ENCODE results near the gene HOXA6.

The HOXA6 gene

GRCh38 chr7:27179503-27180430 lies 32.2 kb upstream of the HOXA6 start:
- Mint-ChIP-seq H3K9me3 (no peaks in the 10 kb centered on the region), H3K4me1 (ENCODE audit: low read depth) (peaks cover 6% of the 10 kb centered on the region), H3K36me3 (ENCODE audit: low read depth) (peaks cover 2% of the 10 kb centered on the region), H3K27ac (no peak overlapping the region), H3K27me3 (ENCODE audit: low read depth) (peaks cover 65% of the 10 kb centered on the region), H3K4me3 (no peak overlapping the region)

- peaks cover 5% of the 10 kb centered on the region for H3K4me1 Mint-ChIP-seq (ENCODE audit: low read depth)
- peaks cover 64% of the 10 kb centered on the region for H3K27me3 Mint-ChIP-seq (ENCODE audit: low read depth)
- H3K27ac Mint-ChIP-seq, result no peak overlapping the region
- H3K36me3 Mint-ChIP-seq (ENCODE audit: low read depth), result no peaks in the 10 kb centered on the region
- no peaks in the 10 kb centered on the region for H3K9me3 Mint-ChIP-seq
- H3K4me3 Mint-ChIP-seq, result no peak overlapping the region
Observed at GRCh38 chr7:27179030-27179429, 31.5 kb upstream of the HOXA6 start.

- Mint-ChIP-seq H3K27ac (no peak overlapping the region), H3K9me3 (no peaks in the 10 kb centered on the region), H3K36me3 (ENCODE audit: low read depth) (no peaks in the 10 kb centered on the region), H3K4me1 (ENCODE audit: low read depth) (peaks cover 5% of the 10 kb centered on the region), H3K4me3 (no peak overlapping the region), H3K27me3 (ENCODE audit: low read depth) (peaks cover 59% of the 10 kb centered on the region)
Observed at GRCh38 chr7:27178366-27178765, 30.8 kb upstream of the HOXA6 start.

DNA sequence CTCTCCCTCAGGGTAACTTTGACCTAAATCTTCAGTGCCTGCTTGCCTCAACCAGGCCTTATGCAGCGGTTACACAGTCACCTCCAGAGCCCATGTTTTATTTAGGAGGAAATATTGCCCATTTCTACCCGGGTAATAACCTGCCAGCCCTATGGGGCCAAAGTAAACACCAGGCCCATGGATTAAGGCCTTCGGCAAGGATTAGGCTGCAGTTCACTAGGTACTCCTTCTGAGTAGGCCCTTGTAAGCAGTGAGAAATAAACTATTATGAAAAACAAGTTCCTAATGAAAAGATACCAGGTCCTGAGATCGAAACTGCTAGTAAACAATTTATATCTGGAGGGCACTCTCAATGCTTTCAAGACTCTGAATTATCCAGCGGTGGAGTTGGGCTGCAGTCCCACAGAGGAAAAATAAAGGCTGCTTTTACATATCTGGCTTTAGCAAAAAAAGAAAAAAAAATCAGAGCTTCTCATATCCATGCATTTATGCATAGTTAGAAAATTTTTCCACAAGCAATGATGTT lies 30.3 kb upstream of the HOXA6 start:
- H3K9me3 Mint-ChIP-seq, result no peaks in the 10 kb centered on the region
- H3K4me3 Mint-ChIP-seq, result no peak overlapping the region
- no peak overlapping the region for H3K27ac Mint-ChIP-seq
- H3K27me3 Mint-ChIP-seq (ENCODE audit: low read depth), result peaks cover 56% of the 10 kb centered on the region
- no peaks in the 10 kb centered on the region for H3K36me3 Mint-ChIP-seq (ENCODE audit: low read depth)
- H3K4me1 Mint-ChIP-seq (ENCODE audit: low read depth), result peaks cover 5% of the 10 kb centered on the region

- Mint-ChIP-seq H3K27ac (no peak overlapping the region), H3K4me1 (ENCODE audit: low read depth) (peaks cover 5% of the 10 kb centered on the region), H3K36me3 (ENCODE audit: low read depth) (no peaks in the 10 kb centered on the region), H3K27me3 (ENCODE audit: low read depth) (peaks cover 54% of the 10 kb centered on the region), H3K4me3 (no peak overlapping the region), H3K9me3 (no peaks in the 10 kb centered on the region)
Observed at GRCh38 chr7:27176962-27177794, 29.6 kb upstream of the HOXA6 start.

DNA sequence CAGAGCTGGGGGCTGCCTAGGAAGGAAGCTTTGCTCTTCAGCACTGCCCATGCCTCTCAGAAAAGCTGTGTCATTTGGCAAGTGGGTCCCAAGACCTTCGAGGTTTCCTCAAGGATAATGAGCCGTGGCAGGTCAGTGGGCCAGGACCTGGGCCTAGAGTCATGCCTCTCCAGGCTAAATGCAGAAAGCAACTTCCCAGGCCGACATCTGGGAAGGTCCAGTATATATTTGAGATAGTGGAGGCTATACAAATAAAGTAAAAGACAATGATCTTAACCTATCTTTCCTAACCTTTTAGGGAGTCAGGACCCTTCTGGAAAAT lies 28.9 kb upstream of the HOXA6 start:
- Mint-ChIP-seq H3K4me1 (ENCODE audit: low read depth) (peaks cover 7% of the 10 kb centered on the region), H3K9me3 (no peaks in the 10 kb centered on the region), H3K36me3 (ENCODE audit: low read depth) (no peaks in the 10 kb centered on the region), H3K27ac (no peak overlapping the region), H3K4me3 (no peak overlapping the region), H3K27me3 (ENCODE audit: low read depth) (peaks cover 54% of the 10 kb centered on the region)

- H3K36me3 Mint-ChIP-seq (ENCODE audit: low read depth), result no peaks in the 10 kb centered on the region
- no peak overlapping the region for H3K4me3 Mint-ChIP-seq
- peaks cover 7% of the 10 kb centered on the region for H3K4me1 Mint-ChIP-seq (ENCODE audit: low read depth)
- no peaks in the 10 kb centered on the region for H3K9me3 Mint-ChIP-seq
- peaks cover 54% of the 10 kb centered on the region for H3K27me3 Mint-ChIP-seq (ENCODE audit: low read depth)
- no peak overlapping the region for H3K27ac Mint-ChIP-seq
Observed at GRCh38 chr7:27175626-27176523, 28.3 kb upstream of the HOXA6 start.

GRCh38 chr7:27174874-27175625 lies 27.5 kb upstream of the HOXA6 start:
- H3K4me3 Mint-ChIP-seq, result no peak overlapping the region
- no peaks in the 10 kb centered on the region for H3K36me3 Mint-ChIP-seq (ENCODE audit: low read depth)
- H3K27ac Mint-ChIP-seq, result peak overlapping the region; percentile 55
- H3K9me3 Mint-ChIP-seq, result no peaks in the 10 kb centered on the region
- peaks cover 7% of the 10 kb centered on the region for H3K4me1 Mint-ChIP-seq (ENCODE audit: low read depth)
- H3K27me3 Mint-ChIP-seq (ENCODE audit: low read depth), result peaks cover 59% of the 10 kb centered on the region

DNA sequence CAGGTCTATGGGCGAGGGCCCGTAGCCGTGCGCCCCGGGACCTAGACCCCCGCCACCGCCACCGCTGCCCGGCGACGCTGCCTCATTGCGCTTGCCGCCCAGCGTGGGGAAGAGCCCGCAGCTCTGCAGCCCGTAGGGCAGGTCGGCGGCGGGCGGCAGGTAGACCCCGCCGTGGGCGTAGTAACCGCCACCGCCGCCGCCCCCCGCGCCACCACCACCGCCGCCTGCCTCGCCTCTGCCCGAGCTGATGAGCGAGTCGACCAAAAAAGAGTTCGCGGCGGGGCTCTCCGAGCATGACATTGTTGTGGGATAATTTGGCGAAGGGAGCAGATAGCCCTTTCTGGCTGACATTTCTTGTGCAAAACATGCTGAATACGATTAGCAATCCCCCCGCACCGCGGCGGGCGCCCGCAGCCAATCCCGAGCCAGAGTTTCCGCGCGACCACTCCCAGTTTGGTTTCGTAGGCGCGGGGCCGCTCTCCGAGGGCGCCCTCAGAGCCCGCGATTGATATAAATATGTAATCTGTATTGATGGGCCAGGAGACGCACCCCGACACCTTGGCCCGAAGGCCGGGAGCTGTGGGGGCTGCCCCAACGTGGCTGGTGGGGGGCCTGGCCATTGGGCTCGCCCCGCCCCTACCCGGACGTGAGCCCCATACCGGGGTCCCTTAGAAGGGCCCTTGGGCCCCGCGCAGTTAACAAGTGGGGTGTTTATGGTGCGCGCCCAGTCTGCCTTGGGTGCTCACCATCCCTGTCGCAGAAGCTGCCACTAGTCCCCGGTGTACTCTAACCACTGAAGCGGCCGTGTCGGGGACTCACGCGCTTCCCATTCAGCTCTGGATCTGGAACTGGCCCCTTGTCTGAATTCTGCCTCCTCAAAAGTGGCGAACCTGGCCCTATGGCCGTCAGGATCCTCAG lies 26.6 kb upstream of the HOXA6 start, which contains the start of gene HOXA10:
TSS of gene HOXA10 (minus strand) at position 365 of the 918 bp plus-strand sequence. CDS start at position 351, 14 bp downstream.
- Mint-ChIP-seq H3K27me3 (ENCODE audit: low read depth) (peaks cover 56% of the 10 kb centered on the region), H3K4me3 (no peak within 1 kb of the TSS), H3K27ac (peak within 1 kb of the TSS; percentile 55), H3K4me1 (ENCODE audit: low read depth) (peaks cover 2% of the 10 kb centered on the region), H3K9me3 (no peaks in the 10 kb centered on the region), H3K36me3 (ENCODE audit: low read depth) (no peaks in the 10 kb centered on the region)

- no peak overlapping the region for H3K4me3 Mint-ChIP-seq
- H3K36me3 Mint-ChIP-seq (ENCODE audit: low read depth), result peaks cover 2% of the 10 kb centered on the region
- peaks cover 6% of the 10 kb centered on the region for H3K4me1 Mint-ChIP-seq (ENCODE audit: low read depth)
- H3K27me3 Mint-ChIP-seq (ENCODE audit: low read depth), result peaks cover 55% of the 10 kb centered on the region
- H3K9me3 Mint-ChIP-seq, result no peaks in the 10 kb centered on the region
- H3K27ac Mint-ChIP-seq, result no peak overlapping the region
Observed at GRCh38 chr7:27173511-27173955, 26.0 kb upstream of the HOXA6 start.

GRCh38 chr7:27172823-27173510 lies 25.4 kb upstream of the HOXA6 start:
- H3K27me3 Mint-ChIP-seq (ENCODE audit: low read depth), result peaks cover 55% of the 10 kb centered on the region
- no peak overlapping the region for H3K4me3 Mint-ChIP-seq
- H3K36me3 Mint-ChIP-seq (ENCODE audit: low read depth), result peaks cover 2% of the 10 kb centered on the region
- H3K9me3 Mint-ChIP-seq, result no peaks in the 10 kb centered on the region
- H3K4me1 Mint-ChIP-seq (ENCODE audit: low read depth), result peaks cover 7% of the 10 kb centered on the region
- H3K27ac Mint-ChIP-seq, result no peak overlapping the region

DNA sequence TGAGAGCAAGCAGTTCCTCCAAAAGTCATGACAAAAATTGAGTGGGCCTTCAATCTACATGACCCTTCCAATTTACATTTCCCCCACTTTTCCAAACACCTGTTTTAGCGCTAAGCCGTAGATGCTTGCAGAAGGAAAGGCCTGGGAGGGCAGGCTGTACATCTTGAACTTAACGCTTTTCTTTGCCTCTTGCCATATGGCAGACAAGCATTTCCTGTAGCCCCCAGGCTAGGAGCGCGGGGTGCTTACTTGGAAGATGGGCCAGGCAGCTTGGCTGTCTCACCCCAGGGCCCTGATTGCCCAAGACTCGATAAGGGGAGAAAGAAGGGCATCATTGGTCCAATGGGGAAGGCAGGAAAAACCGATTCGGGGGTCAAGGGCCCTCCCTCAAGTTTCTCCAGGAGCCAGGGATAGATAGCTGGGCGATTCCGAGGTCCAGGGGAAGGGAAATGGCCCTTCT lies 24.8 kb upstream of the HOXA6 start:
- Mint-ChIP-seq H3K36me3 (ENCODE audit: low read depth) (peaks cover 2% of the 10 kb centered on the region), H3K9me3 (no peaks in the 10 kb centered on the region), H3K27me3 (ENCODE audit: low read depth) (peaks cover 56% of the 10 kb centered on the region), H3K4me3 (peak overlapping the region; percentile 29), H3K4me1 (ENCODE audit: low read depth) (peaks cover 7% of the 10 kb centered on the region), H3K27ac (peak overlapping the region; percentile 83)
